ENCODE measurements around the gene PGK2. TPM values are rescaled to one million over a fixed set of nuclear protein-coding genes. Genes with fewer than 3 reads are reported as not detected.
"Not testable (repeated sequence)": the region's sequence is repeated elsewhere in the genome, so short reads cannot be mapped to it uniquely, and the experiment has no call there.

The PGK2 gene
- not detected for polyA plus RNA-seq (2012; ENCODE audit: low read depth, missing spikeins)

- no peak for FAIRE-seq
- DNase-seq (ENCODE audit: insufficient read length, low spot score): no peak
- TF ChIP-seq POLR2A (IDR thresholded peaks at IDR 0.05; ENCODE audit: low read depth, low read length) (no peak), POLR2AphosphoS5 (IDR thresholded peaks at IDR 0.05; ENCODE audit: low read depth, low read length) (no peak), SPI1 (IDR thresholded peaks at IDR 0.05; ENCODE audit: low read depth, low read length) (no peak), TAF1 (IDR thresholded peaks at IDR 0.05; ENCODE audit: low read depth, low read length) (no peak), PAX5 (IDR thresholded peaks at IDR 0.05; ENCODE audit: insufficient read depth, low read length, severe bottlenecking) (no peak), POU2F2 (IDR thresholded peaks at IDR 0.05; ENCODE audit: low read depth, low read length) (no peak)
Measured at GRCh38 chr6:49787176-49787575, at the start of gene PGK2. PGK2 (minus strand) TSS chr6:49787285; CDS start chr6:49787187, 98 bp downstream.

DNA sequence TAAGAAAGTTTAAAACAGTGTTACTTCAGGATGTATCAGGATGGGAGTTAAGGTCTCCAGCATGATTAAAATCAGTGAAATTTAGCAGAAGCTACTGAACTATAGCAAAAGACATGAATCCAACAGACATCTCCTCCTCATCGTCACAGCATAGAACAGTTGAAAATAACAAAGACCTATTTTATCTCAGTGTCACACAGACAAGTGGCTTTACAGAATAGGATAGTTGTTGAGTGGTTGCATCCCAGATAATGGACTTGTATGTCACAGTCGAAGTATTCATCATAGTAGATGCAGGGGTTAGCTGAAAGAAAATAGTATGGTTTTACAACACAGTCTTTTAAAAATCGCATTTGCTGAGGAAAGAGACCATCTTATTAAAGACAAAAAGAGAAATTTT, 48.1 kb upstream of the PGK2 start:
- DNase-seq (ENCODE audit: insufficient read length, low spot score): no peak
- TF ChIP-seq POLR2AphosphoS5 (IDR thresholded peaks at IDR 0.05; ENCODE audit: low read depth, low read length) (no peak), POU2F2 (IDR thresholded peaks at IDR 0.05; ENCODE audit: low read depth, low read length) (no peak), SPI1 (IDR thresholded peaks at IDR 0.05; ENCODE audit: low read depth, low read length) (no peak), POLR2A (IDR thresholded peaks at IDR 0.05; ENCODE audit: low read depth, low read length) (no peak), PAX5 (IDR thresholded peaks at IDR 0.05; ENCODE audit: insufficient read depth, low read length, severe bottlenecking) (no peak), TAF1 (IDR thresholded peaks at IDR 0.05; ENCODE audit: low read depth, low read length) (no peak)
- FAIRE-seq: no peak

DNA sequence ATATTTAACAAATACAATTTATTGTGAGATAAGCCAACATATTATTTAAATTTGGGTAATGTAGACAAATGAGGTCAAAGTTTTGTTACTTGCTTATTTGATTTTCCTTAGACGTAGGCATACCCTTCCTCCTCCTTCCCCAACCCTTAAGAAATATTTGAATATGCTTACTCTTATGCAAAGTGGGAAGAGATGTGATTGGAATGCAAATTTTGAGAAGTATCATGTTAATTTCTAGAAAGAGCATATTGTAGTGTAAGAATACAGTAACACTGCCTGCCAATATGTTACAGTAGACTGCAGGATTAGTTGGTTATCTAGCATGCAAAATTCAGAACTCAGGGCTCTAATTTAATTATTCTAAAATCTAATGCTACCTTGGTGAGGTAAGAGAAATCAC, 46.3 kb upstream of the PGK2 start:
- FAIRE-seq (no peak), DNase-seq (ENCODE audit: insufficient read length, low spot score) (no peak)
- TF ChIP-seq PAX5 (IDR thresholded peaks at IDR 0.05; ENCODE audit: insufficient read depth, low read length, severe bottlenecking) (no peak), POU2F2 (IDR thresholded peaks at IDR 0.05; ENCODE audit: low read depth, low read length) (no peak), SPI1 (IDR thresholded peaks at IDR 0.05; ENCODE audit: low read depth, low read length) (no peak), POLR2AphosphoS5 (IDR thresholded peaks at IDR 0.05; ENCODE audit: low read depth, low read length) (no peak), TAF1 (IDR thresholded peaks at IDR 0.05; ENCODE audit: low read depth, low read length) (no peak), POLR2A (IDR thresholded peaks at IDR 0.05; ENCODE audit: low read depth, low read length) (no peak)

- FAIRE-seq: no peak
- TF ChIP-seq POLR2AphosphoS5 (IDR thresholded peaks at IDR 0.05; ENCODE audit: low read depth, low read length) (no peak), SPI1 (IDR thresholded peaks at IDR 0.05; ENCODE audit: low read depth, low read length) (no peak), TAF1 (IDR thresholded peaks at IDR 0.05; ENCODE audit: low read depth, low read length) (no peak), POLR2A (IDR thresholded peaks at IDR 0.05; ENCODE audit: low read depth, low read length) (no peak), PAX5 (IDR thresholded peaks at IDR 0.05; ENCODE audit: insufficient read depth, low read length, severe bottlenecking) (no peak), POU2F2 (IDR thresholded peaks at IDR 0.05; ENCODE audit: low read depth, low read length) (no peak)
- DNase-seq (ENCODE audit: insufficient read length, low spot score): no peak
Measured at GRCh38 chr6:49826743-49827406, 39.8 kb upstream of the PGK2 start.

DNA sequence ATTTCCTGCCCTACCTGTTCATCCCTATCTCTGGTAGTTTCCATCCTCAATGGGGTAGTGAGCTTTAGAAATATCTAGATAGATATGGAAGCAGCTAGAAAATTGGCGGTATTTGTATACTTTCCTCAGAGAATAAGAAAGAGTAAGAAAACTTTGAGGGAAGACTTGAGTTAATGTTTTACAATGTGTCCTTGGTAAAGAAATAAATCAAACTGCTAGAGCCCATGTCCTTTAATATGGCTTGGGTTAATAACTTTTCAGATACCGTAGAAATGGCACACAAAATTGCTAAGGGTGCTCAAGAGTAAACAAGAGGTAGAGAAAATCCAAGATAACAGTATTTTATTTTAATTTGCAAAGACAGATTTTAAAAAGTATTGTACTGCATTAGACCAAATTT, 28.1 kb upstream of the PGK2 start:
- TF ChIP-seq TAF1 (IDR thresholded peaks at IDR 0.05; ENCODE audit: low read depth, low read length): no peak
- DNase-seq (ENCODE audit: insufficient read length, low spot score) (no peak), FAIRE-seq (no peak)

GRCh38 chr6:49813248-49813647, 26.2 kb upstream of the PGK2 start:
- no peak for DNase-seq (ENCODE audit: insufficient read length, low spot score)
- no peak for FAIRE-seq
- TF ChIP-seq POLR2A (IDR thresholded peaks at IDR 0.05; ENCODE audit: low read depth, low read length) (no peak), SPI1 (IDR thresholded peaks at IDR 0.05; ENCODE audit: low read depth, low read length) (no peak), POU2F2 (IDR thresholded peaks at IDR 0.05; ENCODE audit: low read depth, low read length) (no peak)

GRCh38 chr6:49806145-49806544, 19.1 kb upstream of the PGK2 start:
- TF ChIP-seq SPI1 (IDR thresholded peaks at IDR 0.05; ENCODE audit: low read depth, low read length): no peak
- TF ChIP-seq POLR2AphosphoS5 (IDR thresholded peaks at IDR 0.05; ENCODE audit: low read depth, low read length): no peak
- TF ChIP-seq POU2F2 (IDR thresholded peaks at IDR 0.05; ENCODE audit: low read depth, low read length): no peak
- TF ChIP-seq PAX5 (IDR thresholded peaks at IDR 0.05; ENCODE audit: insufficient read depth, low read length, severe bottlenecking): no peak
- TF ChIP-seq POLR2A (IDR thresholded peaks at IDR 0.05; ENCODE audit: low read depth, low read length): no peak
- no peak for DNase-seq (ENCODE audit: insufficient read length, low spot score)
- no peak for FAIRE-seq

- no peak for FAIRE-seq
- TF ChIP-seq POU2F2 (IDR thresholded peaks at IDR 0.05; ENCODE audit: low read depth, low read length) (no peak), PAX5 (IDR thresholded peaks at IDR 0.05; ENCODE audit: insufficient read depth, low read length, severe bottlenecking) (no peak), POLR2A (IDR thresholded peaks at IDR 0.05; ENCODE audit: low read depth, low read length) (no peak), POLR2AphosphoS5 (IDR thresholded peaks at IDR 0.05; ENCODE audit: low read depth, low read length) (no peak), TAF1 (IDR thresholded peaks at IDR 0.05; ENCODE audit: low read depth, low read length) (no peak), SPI1 (IDR thresholded peaks at IDR 0.05; ENCODE audit: low read depth, low read length) (no peak)
- no peak for DNase-seq (ENCODE audit: insufficient read length, low spot score)
Measured at GRCh38 chr6:49805246-49805645, 18.2 kb upstream of the PGK2 start.

DNA sequence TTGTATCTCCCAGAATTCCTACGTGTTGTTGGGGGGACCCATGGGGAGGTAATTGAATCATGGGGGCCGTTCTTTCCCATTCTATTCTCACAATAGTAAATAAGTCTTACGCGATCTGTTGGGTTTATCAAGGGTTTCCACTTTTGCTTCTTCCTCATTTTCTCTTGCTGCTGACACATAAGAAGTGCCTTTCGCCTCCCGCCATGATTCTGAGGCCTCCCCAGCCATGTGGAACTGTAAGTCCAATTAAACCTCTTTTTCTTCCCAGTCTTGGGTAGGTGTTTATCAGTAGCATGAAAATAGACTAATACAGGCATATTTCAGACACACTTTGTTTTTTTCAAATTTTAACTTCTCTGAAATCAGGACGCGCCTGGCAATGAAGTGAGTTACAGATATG, 14.4 kb upstream of the PGK2 start:
- FAIRE-seq (no peak), DNase-seq (ENCODE audit: insufficient read length, low spot score) (no peak)
- no peak for TF ChIP-seq TAF1 (IDR thresholded peaks at IDR 0.05; ENCODE audit: low read depth, low read length)
- no peak for TF ChIP-seq PAX5 (IDR thresholded peaks at IDR 0.05; ENCODE audit: insufficient read depth, low read length, severe bottlenecking)
- TF ChIP-seq POLR2A (IDR thresholded peaks at IDR 0.05; ENCODE audit: low read depth, low read length): no peak
- TF ChIP-seq SPI1 (IDR thresholded peaks at IDR 0.05; ENCODE audit: low read depth, low read length): no peak
- no peak for TF ChIP-seq POLR2AphosphoS5 (IDR thresholded peaks at IDR 0.05; ENCODE audit: low read depth, low read length)
- no peak for TF ChIP-seq POU2F2 (IDR thresholded peaks at IDR 0.05; ENCODE audit: low read depth, low read length)

- no peak for TF ChIP-seq POLR2A (IDR thresholded peaks at IDR 0.05; ENCODE audit: low read depth, low read length)
- TF ChIP-seq SPI1 (IDR thresholded peaks at IDR 0.05; ENCODE audit: low read depth, low read length): no peak
- no peak for TF ChIP-seq POLR2AphosphoS5 (IDR thresholded peaks at IDR 0.05; ENCODE audit: low read depth, low read length)
- TF ChIP-seq PAX5 (IDR thresholded peaks at IDR 0.05; ENCODE audit: insufficient read depth, low read length, severe bottlenecking): no peak
- no peak for TF ChIP-seq POU2F2 (IDR thresholded peaks at IDR 0.05; ENCODE audit: low read depth, low read length)
- TF ChIP-seq TAF1 (IDR thresholded peaks at IDR 0.05; ENCODE audit: low read depth, low read length): no peak
- DNase-seq (ENCODE audit: insufficient read length, low spot score) (no peak), FAIRE-seq (no peak)
Measured at GRCh38 chr6:49799090-49799489, 12.0 kb upstream of the PGK2 start.

GRCh38 chr6:49796842-49797455, 9.9 kb upstream of the PGK2 start:
- not testable (repeated sequence) for FAIRE-seq; DNase-seq (ENCODE audit: insufficient read length, low spot score)
